Neuronal stem cell (in vitro differentiated cells): ENCODE results near the gene DNAH3.
"Not testable (repeated sequence)": the region's sequence is repeated elsewhere in the genome, so short reads cannot be mapped to it uniquely, and the experiment has no call there.

Experiments used
- DNase-seq: peaks from one replicate; pipeline ENCODE4 v3.0.0-alpha.2; 2013; ENCODE audit warnings: low spot score
- H2AFZ ChIP-seq: one replicate; pipeline ENCODE4 v1.6.1; 2013; ENCODE audit warnings: mild to moderate bottlenecking, low read length, inconsistent platforms
- H2AK5ac ChIP-seq: 2 replicates; pipeline ENCODE4 v1.6.1; 2013; ENCODE audit warnings: low read depth, mild to moderate bottlenecking, inconsistent platforms, low read length, moderate library complexity, mixed read lengths
- H2BK120ac ChIP-seq: 2 replicates; pipeline ENCODE4 v1.6.1; 2013; ENCODE audit warnings: low read depth, mild to moderate bottlenecking, inconsistent platforms, low read length, moderate library complexity, mixed read lengths
- H2BK12ac ChIP-seq: one replicate; pipeline ENCODE4 v1.6.1; 2013; ENCODE audit warnings: low read length, inconsistent platforms
- H2BK15ac ChIP-seq: 2 replicates; pipeline ENCODE4 v1.6.1; 2013; ENCODE audit warnings: mild to moderate bottlenecking, low read length, inconsistent platforms, mixed read lengths
- H2BK5ac ChIP-seq: one replicate; pipeline ENCODE4 v1.6.1; 2013; ENCODE audit warnings: inconsistent platforms, mild to moderate bottlenecking, low read length, moderate library complexity
- H3K14ac ChIP-seq: one replicate; pipeline ENCODE4 v1.6.1; 2013; ENCODE audit warnings: low read length, inconsistent platforms
- H3K18ac ChIP-seq: 2 replicates; pipeline ENCODE4 v1.6.1; 2013; ENCODE audit warnings: low read length, inconsistent platforms
- H3K23ac ChIP-seq: 2 replicates; pipeline ENCODE4 v1.6.1; 2013; ENCODE audit warnings: low read depth, mild to moderate bottlenecking, mixed read lengths, low read length, inconsistent platforms; ENCODE audit not compliant: poor library complexity
- H3K27ac ChIP-seq: replicated peaks from 3 replicates; pipeline ENCODE4 v1.5.1; 2013; ENCODE audit warnings: low read length, inconsistent platforms
- H3K27me3 ChIP-seq, 3 experiments: 2 replicates each; pipeline ENCODE4 v1.6.1; 2013; ENCODE audit warnings: low read length in 3 of 3, mild to moderate bottlenecking in 2 of 3, inconsistent platforms in 1 of 3, low read depth in 1 of 3, mixed read lengths in 1 of 3, moderate library complexity in 1 of 3; ENCODE audit not compliant: control insufficient read depth in 3 of 3, insufficient read depth in 3 of 3
- H3K36me3 ChIP-seq, 2 donors: replicated peaks in 1 of 2; 2 replicates each; pipeline ENCODE4 v1.6.1; 2013; ENCODE audit warnings: low read length in 2 of 2; ENCODE audit not compliant: control insufficient read depth in 2 of 2, insufficient read depth in 2 of 2
- H3K4ac ChIP-seq: 2 replicates; pipeline ENCODE4 v1.6.1; 2013; ENCODE audit warnings: inconsistent platforms, mild to moderate bottlenecking, low read length, moderate library complexity
- H3K4me1 ChIP-seq, 2 donors: 1 replicate in 1 of 2; 2 replicates in 1 of 2; pipeline ENCODE4 v1.6.1; 2013; ENCODE audit warnings: low read length in 2 of 2, low read depth in 1 of 2; ENCODE audit not compliant: control insufficient read depth in 2 of 2, insufficient read depth in 1 of 2
- H3K4me2 ChIP-seq: one replicate; pipeline ENCODE4 v1.6.1; 2013; ENCODE audit warnings: mild to moderate bottlenecking, low read length, inconsistent platforms; ENCODE audit not compliant: insufficient read depth, poor library complexity, severe bottlenecking
- H3K4me3 ChIP-seq, 2 donors: 2 replicates each; pipeline ENCODE4 v1.5.1; 2013; ENCODE audit warnings: low read length in 2 of 2, mild to moderate bottlenecking in 2 of 2, inconsistent platforms in 1 of 2, moderate library complexity in 1 of 2
- H3K79me1 ChIP-seq: one replicate; pipeline ENCODE4 v1.6.1; 2013; ENCODE audit warnings: low read depth, mild to moderate bottlenecking, inconsistent platforms, low read length, moderate library complexity
- H3K9ac ChIP-seq: one replicate; pipeline ENCODE4 v1.6.1; 2013; ENCODE audit warnings: mild to moderate bottlenecking, low read depth, low read length, inconsistent platforms; ENCODE audit not compliant: poor library complexity
- H3K9me3 ChIP-seq, 2 donors: replicated peaks in 1 of 2; 2 replicates each; pipeline versions ENCODE3 to v1.6.1; 2013; ENCODE audit warnings: low read length in 2 of 2, mild to moderate bottlenecking in 2 of 2, inconsistent platforms in 1 of 2, low read depth in 1 of 2, mixed read lengths in 1 of 2, moderate library complexity in 1 of 2; ENCODE audit not compliant: control insufficient read depth in 2 of 2, insufficient read depth in 1 of 2
- H4K8ac ChIP-seq: one replicate; pipeline ENCODE4 v1.6.1; 2013; ENCODE audit warnings: low read depth, mild to moderate bottlenecking, inconsistent platforms, low read length, moderate library complexity
- H4K91ac ChIP-seq: one replicate; pipeline ENCODE4 v1.6.1; 2013; ENCODE audit warnings: low read length, low read depth, mild to moderate bottlenecking, inconsistent platforms; ENCODE audit not compliant: poor library complexity
- WGBS, 2 donors: extraction: QIAGEN DNeasy Blood & Tissue Kit; methylation state at CpG; one replicate each; pipeline ENCODE4 v1.1.7; 2013; ENCODE audit warnings: missing lambda C conversion rate in 2 of 2, mixed read lengths in 1 of 2; ENCODE audit not compliant: insufficient read length in 2 of 2, insufficient replicate concordance in 1 of 2; ENCODE audit errors: extremely low coverage in 2 of 2; 5-methylcytosine and 5-hydroxymethylcytosine counted together

Gene DNAH3

GRCh38 chr16:21064203-21064602 is 86.4 kb downstream of the DNAH3 start:
- no peak overlapping the region for H2BK15ac ChIP-seq
- no CpG with 5 or more reads among the region's 1 CpG for WGBS, 2 donors
- H3K79me1 ChIP-seq: no peaks in the 10 kb centered on the region
- no peak for DNase-seq
- no peaks in the 10 kb centered on the region for H3K4me1 ChIP-seq
- no peak overlapping the region for H3K14ac ChIP-seq
- H3K9ac ChIP-seq: no peak overlapping the region
- H2BK5ac ChIP-seq: no peak overlapping the region
- no peak overlapping the region for H3K4ac ChIP-seq
- no peak overlapping the region for H2BK12ac ChIP-seq
- H3K9me3 ChIP-seq: no peaks in the 10 kb centered on the region
- no peaks in the 10 kb centered on the region for H3K27me3 ChIP-seq
- H3K4me2 ChIP-seq: no peak overlapping the region
- no peak overlapping the region for H3K4me3 ChIP-seq
- no peak overlapping the region for H3K18ac ChIP-seq
- no peak overlapping the region for H2AK5ac ChIP-seq
- no peak overlapping the region for H2AFZ ChIP-seq
- no peak overlapping the region for H4K8ac ChIP-seq
- no peaks in the 10 kb centered on the region for H3K36me3 ChIP-seq
- no peak overlapping the region for H2BK120ac ChIP-seq
- no peak overlapping the region for H4K91ac ChIP-seq
- no peak overlapping the region for H3K23ac ChIP-seq
- H3K27ac ChIP-seq: no peak overlapping the region

GRCh38 chr16:21063314-21063713 is 87.3 kb downstream of the DNAH3 start:
- H3K9me3 ChIP-seq, DNase-seq, H3K4ac ChIP-seq, H3K27ac ChIP-seq, H2BK120ac ChIP-seq, H3K9ac ChIP-seq, H2BK5ac ChIP-seq, H3K14ac ChIP-seq, H3K79me1 ChIP-seq, H4K8ac ChIP-seq, H3K36me3 ChIP-seq, H3K23ac ChIP-seq, H2BK12ac ChIP-seq, H3K18ac ChIP-seq, H2AFZ ChIP-seq, H3K4me1 ChIP-seq, H3K4me3 ChIP-seq, H4K91ac ChIP-seq, H2AK5ac ChIP-seq, H2BK15ac ChIP-seq, H3K27me3 ChIP-seq, H3K4me2 ChIP-seq: not testable (repeated sequence)
- WGBS, 2 donors: no CpG with 5 or more reads among the region's 6 CpGs

- peaks cover 0 to 7% (median 0%) of the 10 kb centered on the region in 3 experiments for H3K27me3 ChIP-seq
- no peak for DNase-seq
- no CpG with 5 or more reads among the region's 4 CpGs for WGBS, 2 donors
- H2AK5ac ChIP-seq: no peak overlapping the region
- no peak overlapping the region for H2BK15ac ChIP-seq
- H2BK12ac ChIP-seq: no peak overlapping the region
- H3K27ac ChIP-seq: no peak overlapping the region
- H2AFZ ChIP-seq: no peak overlapping the region
- H3K9me3 ChIP-seq: no peaks in the 10 kb centered on the region
- no peaks in the 10 kb centered on the region for H3K4me1 ChIP-seq
- no peak overlapping the region for H4K91ac ChIP-seq
- H3K4me2 ChIP-seq: no peak overlapping the region
- no peaks in the 10 kb centered on the region for H3K36me3 ChIP-seq
- no peak overlapping the region for H3K4ac ChIP-seq
- no peak overlapping the region for H2BK120ac ChIP-seq
- no peak overlapping the region for H3K4me3 ChIP-seq
- H3K14ac ChIP-seq: no peak overlapping the region
- H4K8ac ChIP-seq: no peak overlapping the region
- no peak overlapping the region for H3K18ac ChIP-seq
- no peak overlapping the region for H2BK5ac ChIP-seq
- H3K23ac ChIP-seq: no peak overlapping the region
- no peaks in the 10 kb centered on the region for H3K79me1 ChIP-seq
- H3K9ac ChIP-seq: no peak overlapping the region
These were observed 90.6 kb downstream of the DNAH3 start for GRCh38 chr16:21060027-21060510.

GRCh38 chr16:21057875-21058274 is 92.8 kb downstream of the DNAH3 start:
- Histone ChIP-seq H3K79me1 (no peaks in the 10 kb centered on the region), H2AK5ac (no peak overlapping the region), H3K9me3 (no peaks in the 10 kb centered on the region), H3K4me2 (no peak overlapping the region), H3K36me3 (no peaks in the 10 kb centered on the region), H3K18ac (no peak overlapping the region), H2BK12ac (no peak overlapping the region), H3K4me1 (no peaks in the 10 kb centered on the region), H4K91ac (no peak overlapping the region), H3K27ac (no peak overlapping the region), H3K4ac (no peak overlapping the region), H3K4me3 (no peak overlapping the region), H2BK5ac (no peak overlapping the region), H3K9ac (no peak overlapping the region), H2BK120ac (no peak overlapping the region), H3K23ac (no peak overlapping the region), H2BK15ac (no peak overlapping the region), H3K27me3 (peaks cover 0 to 7% (median 0%) of the 10 kb centered on the region in 3 experiments), H2AFZ (no peak overlapping the region), H4K8ac (no peak overlapping the region), H3K14ac (no peak overlapping the region)
- no CpG with 5 or more reads among the region's 7 CpGs for WGBS, 2 donors
- DNase-seq: no peak
